Measurements from ENCODE around the gene CHID1.

The CHID1 gene

GRCh38 chr11:838441-839279 is 72.0 kb downstream of the CHID1 start:
- peaks cover 33% of the 10 kb centered on the region for H3K79me2 ChIP-seq (ENCODE audit: insufficient read depth, low read length)
- no peaks in the 10 kb centered on the region for H3F3A ChIP-seq (ENCODE audit: low read depth)
- no peak overlapping the region for H3K9ac ChIP-seq (ENCODE audit: low read depth, low read length, poor library complexity, severe bottlenecking)
- no peaks in the 10 kb centered on the region for H3K9me2 ChIP-seq (replicated peaks; ENCODE audit: low read depth, low read length)
- peaks cover 31% of the 10 kb centered on the region for H4K20me1 ChIP-seq (ENCODE audit: insufficient read depth, low read length, poor library complexity, severe bottlenecking)
- peaks cover 13% of the 10 kb centered on the region; the same call in 1 of the 2 replicates for H3K36me3 ChIP-seq (ENCODE audit: insufficient read depth, low read length)
- no peak overlapping the region for H3K4me3 ChIP-seq (ENCODE audit: low read length, poor library complexity, severe bottlenecking)
- H2AFZ ChIP-seq (ENCODE audit: low read length), result no peak overlapping the region
- H3K9me3 ChIP-seq (ENCODE audit: insufficient read depth, low read depth, low read length), result no peaks in the 10 kb centered on the region
- H3K4me2 ChIP-seq (ENCODE audit: low read depth, low read length, poor library complexity, severe bottlenecking), result no peak overlapping the region
- no peaks in the 10 kb centered on the region for H3K27me3 ChIP-seq (ENCODE audit: insufficient read depth, low read length, poor library complexity, severe bottlenecking)
- TF ChIP-seq CTCF (conservative IDR thresholded peaks at IDR 0.05; ENCODE audit: low read length) (peak; percentile 17; the same call in 1 of the 2 replicates), EZH2phosphoT487 (IDR thresholded peaks at IDR 0.05; ENCODE audit: borderline replicate concordance) (no peak)
- peaks cover 32% of the 10 kb centered on the region for H3K4me1 ChIP-seq (ENCODE audit: insufficient read depth, low read length, poor library complexity, severe bottlenecking)

GRCh38 chr11:837990-838307 is 72.7 kb downstream of the CHID1 start:
- no peak for TF ChIP-seq CTCF (conservative IDR thresholded peaks at IDR 0.05; ENCODE audit: low read length)
- TF ChIP-seq EZH2phosphoT487 (IDR thresholded peaks at IDR 0.05; ENCODE audit: borderline replicate concordance), result no peak
- Histone ChIP-seq H3K4me3 (ENCODE audit: low read length, poor library complexity, severe bottlenecking) (no peak overlapping the region), H3K9ac (ENCODE audit: low read depth, low read length, poor library complexity, severe bottlenecking) (no peak overlapping the region), H3F3A (ENCODE audit: low read depth) (no peaks in the 10 kb centered on the region), H3K9me3 (ENCODE audit: insufficient read depth, low read depth, low read length) (no peaks in the 10 kb centered on the region), H3K4me2 (ENCODE audit: low read depth, low read length, poor library complexity, severe bottlenecking) (no peak overlapping the region), H3K79me2 (ENCODE audit: insufficient read depth, low read length) (peaks cover 34% of the 10 kb centered on the region), H2AFZ (ENCODE audit: low read length) (no peak overlapping the region), H3K27me3 (ENCODE audit: insufficient read depth, low read length, poor library complexity, severe bottlenecking) (no peaks in the 10 kb centered on the region), H3K36me3 (ENCODE audit: insufficient read depth, low read length) (peaks cover 13% of the 10 kb centered on the region; the same call in 1 of the 2 replicates), H3K4me1 (ENCODE audit: insufficient read depth, low read length, poor library complexity, severe bottlenecking) (peaks cover 29% of the 10 kb centered on the region), H3K9me2 (replicated peaks; ENCODE audit: low read depth, low read length) (no peaks in the 10 kb centered on the region), H4K20me1 (ENCODE audit: insufficient read depth, low read length, poor library complexity, severe bottlenecking) (peaks cover 34% of the 10 kb centered on the region)

GRCh38 chr11:837189-837989 is 73.2 kb downstream of the CHID1 start:
- Histone ChIP-seq H3K79me2 (ENCODE audit: insufficient read depth, low read length) (peaks cover 34% of the 10 kb centered on the region), H3K9me2 (replicated peaks; ENCODE audit: low read depth, low read length) (no peaks in the 10 kb centered on the region)

More at GRCh38 chr11:837189-837989, 73.2 kb downstream of the CHID1 start:
- H3F3A ChIP-seq (ENCODE audit: low read depth), result no peaks in the 10 kb centered on the region
- TF ChIP-seq EZH2phosphoT487 (IDR thresholded peaks at IDR 0.05; ENCODE audit: borderline replicate concordance) (no peak), CTCF (conservative IDR thresholded peaks at IDR 0.05; ENCODE audit: low read length) (no peak)
- H3K4me3 ChIP-seq (ENCODE audit: low read length, poor library complexity, severe bottlenecking), result no peak overlapping the region
- peaks cover 13% of the 10 kb centered on the region; the same call in 1 of the 2 replicates for H3K36me3 ChIP-seq (ENCODE audit: insufficient read depth, low read length)
- no peak overlapping the region for H3K9ac ChIP-seq (ENCODE audit: low read depth, low read length, poor library complexity, severe bottlenecking)
- peaks cover 29% of the 10 kb centered on the region for H3K4me1 ChIP-seq (ENCODE audit: insufficient read depth, low read length, poor library complexity, severe bottlenecking)
- no peak overlapping the region for H2AFZ ChIP-seq (ENCODE audit: low read length)
- no peaks in the 10 kb centered on the region for H3K9me3 ChIP-seq (ENCODE audit: insufficient read depth, low read depth, low read length)
- H4K20me1 ChIP-seq (ENCODE audit: insufficient read depth, low read length, poor library complexity, severe bottlenecking), result peaks cover 34% of the 10 kb centered on the region
- no peaks in the 10 kb centered on the region for H3K27me3 ChIP-seq (ENCODE audit: insufficient read depth, low read length, poor library complexity, severe bottlenecking)
- no peak overlapping the region for H3K4me2 ChIP-seq (ENCODE audit: low read depth, low read length, poor library complexity, severe bottlenecking)
